ENCODE data around the gene SUCLA2. TPM values are rescaled to one million over a fixed set of nuclear protein-coding genes. Genes with fewer than 3 reads are reported as not detected.

The SUCLA2 gene
- total and polyA plus RNA-seq, 2 experiments from 2014 or later = 56.0 to 84.2 TPM

GRCh38 chr13:47999973-48000372, 1.1 kb downstream of the SUCLA2 start:
- Histone ChIP-seq H4K20me1 (replicated peaks; ENCODE audit: insufficient read depth) (no peaks in the 10 kb centered on the region; the same call in 1 of the 2 replicates), H3K4me3 (peak overlapping the region; percentile 96), H3F3A (replicated peaks; ENCODE audit: low read depth) (0 out of 2 replicates have a peak, but pooled peaks cover 4% of the 10 kb centered on the region), H3K27ac (ENCODE audit: low read depth) (no peak overlapping the region), H3K27me3 (ENCODE audit: insufficient read depth) (no peaks in the 10 kb centered on the region), H2AFZ (no peak overlapping the region), H3K4me2 (peak overlapping the region; percentile 98), H3K36me3 (ENCODE audit: insufficient read depth) (peaks cover 8% of the 10 kb centered on the region; the same call in 1 of the 2 replicates), H3K4me1 (ENCODE audit: insufficient read depth) (peaks cover 30% of the 10 kb centered on the region), H3K79me2 (replicated peaks; ENCODE audit: insufficient read depth) (peaks cover 61% of the 10 kb centered on the region), H3K9me2 (ENCODE audit: insufficient read depth) (no peaks in the 10 kb centered on the region)
- ATAC-seq (no peak), DNase-seq (ENCODE audit: low spot score) (no peak)
- peak overlapping the region; percentile 93 for H3K4me3 Mint-ChIP-seq
- H3K27me3 Mint-ChIP-seq (ENCODE audit: insufficient read depth, low read depth, poor library complexity) = peaks cover 6% of the 10 kb centered on the region
- TF ChIP-seq, protein P1, sequence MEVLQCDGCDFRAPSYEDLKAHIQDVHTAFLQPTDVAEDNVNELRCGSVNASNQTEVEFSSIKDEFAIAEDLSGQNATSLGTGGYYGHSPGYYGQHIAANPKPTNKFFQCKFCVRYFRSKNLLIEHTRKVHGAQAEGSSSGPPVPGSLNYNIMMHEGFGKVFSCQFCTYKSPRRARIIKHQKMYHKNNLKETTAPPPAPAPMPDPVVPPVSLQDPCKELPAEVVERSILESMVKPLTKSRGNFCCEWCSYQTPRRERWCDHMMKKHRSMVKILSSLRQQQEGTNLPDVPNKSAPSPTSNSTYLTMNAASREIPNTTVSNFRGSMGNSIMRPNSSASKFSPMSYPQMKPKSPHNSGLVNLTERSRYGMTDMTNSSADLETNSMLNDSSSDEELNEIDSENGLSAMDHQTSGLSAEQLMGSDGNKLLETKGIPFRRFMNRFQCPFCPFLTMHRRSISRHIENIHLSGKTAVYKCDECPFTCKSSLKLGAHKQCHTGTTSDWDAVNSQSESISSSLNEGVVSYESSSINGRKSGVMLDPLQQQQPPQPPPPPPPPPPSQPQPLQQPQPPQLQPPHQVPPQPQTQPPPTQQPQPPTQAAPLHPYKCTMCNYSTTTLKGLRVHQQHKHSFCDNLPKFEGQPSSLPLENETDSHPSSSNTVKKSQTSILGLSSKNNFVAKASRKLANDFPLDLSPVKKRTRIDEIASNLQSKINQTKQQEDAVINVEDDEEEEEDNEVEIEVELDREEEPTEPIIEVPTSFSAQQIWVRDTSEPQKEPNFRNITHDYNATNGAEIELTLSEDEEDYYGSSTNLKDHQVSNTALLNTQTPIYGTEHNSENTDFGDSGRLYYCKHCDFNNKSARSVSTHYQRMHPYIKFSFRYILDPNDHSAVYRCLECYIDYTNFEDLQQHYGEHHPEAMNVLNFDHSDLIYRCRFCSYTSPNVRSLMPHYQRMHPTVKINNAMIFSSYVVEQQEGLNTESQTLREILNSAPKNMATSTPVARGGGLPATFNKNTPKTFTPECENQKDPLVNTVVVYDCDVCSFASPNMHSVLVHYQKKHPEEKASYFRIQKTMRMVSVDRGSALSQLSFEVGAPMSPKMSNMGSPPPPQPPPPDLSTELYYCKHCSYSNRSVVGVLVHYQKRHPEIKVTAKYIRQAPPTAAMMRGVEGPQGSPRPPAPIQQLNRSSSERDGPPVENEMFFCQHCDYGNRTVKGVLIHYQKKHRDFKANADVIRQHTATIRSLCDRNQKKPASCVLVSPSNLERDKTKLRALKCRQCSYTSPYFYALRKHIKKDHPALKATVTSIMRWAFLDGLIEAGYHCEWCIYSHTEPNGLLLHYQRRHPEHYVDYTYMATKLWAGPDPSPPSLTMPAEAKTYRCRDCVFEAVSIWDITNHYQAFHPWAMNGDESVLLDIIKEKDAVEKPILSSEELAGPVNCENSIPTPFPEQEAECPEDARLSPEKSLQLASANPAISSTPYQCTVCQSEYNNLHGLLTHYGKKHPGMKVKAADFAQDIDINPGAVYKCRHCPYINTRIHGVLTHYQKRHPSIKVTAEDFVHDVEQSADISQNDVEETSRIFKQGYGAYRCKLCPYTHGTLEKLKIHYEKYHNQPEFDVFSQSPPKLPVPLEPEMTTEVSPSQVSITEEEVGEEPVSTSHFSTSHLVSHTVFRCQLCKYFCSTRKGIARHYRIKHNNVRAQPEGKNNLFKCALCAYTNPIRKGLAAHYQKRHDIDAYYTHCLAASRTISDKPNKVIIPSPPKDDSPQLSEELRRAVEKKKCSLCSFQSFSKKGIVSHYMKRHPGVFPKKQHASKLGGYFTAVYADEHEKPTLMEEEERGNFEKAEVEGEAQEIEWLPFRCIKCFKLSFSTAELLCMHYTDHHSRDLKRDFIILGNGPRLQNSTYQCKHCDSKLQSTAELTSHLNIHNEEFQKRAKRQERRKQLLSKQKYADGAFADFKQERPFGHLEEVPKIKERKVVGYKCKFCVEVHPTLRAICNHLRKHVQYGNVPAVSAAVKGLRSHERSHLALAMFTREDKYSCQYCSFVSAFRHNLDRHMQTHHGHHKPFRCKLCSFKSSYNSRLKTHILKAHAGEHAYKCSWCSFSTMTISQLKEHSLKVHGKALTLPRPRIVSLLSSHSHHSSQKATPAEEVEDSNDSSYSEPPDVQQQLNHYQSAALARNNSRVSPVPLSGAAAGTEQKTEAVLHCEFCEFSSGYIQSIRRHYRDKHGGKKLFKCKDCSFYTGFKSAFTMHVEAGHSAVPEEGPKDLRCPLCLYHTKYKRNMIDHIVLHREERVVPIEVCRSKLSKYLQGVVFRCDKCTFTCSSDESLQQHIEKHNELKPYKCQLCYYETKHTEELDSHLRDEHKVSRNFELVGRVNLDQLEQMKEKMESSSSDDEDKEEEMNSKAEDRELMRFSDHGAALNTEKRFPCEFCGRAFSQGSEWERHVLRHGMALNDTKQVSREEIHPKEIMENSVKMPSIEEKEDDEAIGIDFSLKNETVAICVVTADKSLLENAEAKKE (CRISPR knock-in tag; IDR thresholded peaks at IDR 0.05) = no peak
- no peak for TF ChIP-seq POLR2AphosphoS5 (IDR thresholded peaks at IDR 0.05; ENCODE audit: low read depth)
- TF ChIP-seq ZNF331 (CRISPR knock-in tag; IDR thresholded peaks at IDR 0.05; ENCODE audit: low read depth) = no peak
- TF ChIP-seq EZH2phosphoT487 (IDR thresholded peaks at IDR 0.05; ENCODE audit: unreplicated experiment) = no peak
- no peak for TF ChIP-seq ZNF114 (CRISPR knock-in tag; IDR thresholded peaks at IDR 0.05)
- TF ChIP-seq EZH2 (IDR thresholded peaks at IDR 0.05; ENCODE audit: low read depth, unreplicated experiment) = no peak
- no peak for TF ChIP-seq JUNB (IDR thresholded peaks at IDR 0.05; ENCODE audit: unreplicated experiment)
- no peak for TF ChIP-seq NANOG (IDR thresholded peaks at IDR 0.05; ENCODE audit: borderline replicate concordance)
- TF ChIP-seq CREB1 (CRISPR knock-in tag; IDR thresholded peaks at IDR 0.05; ENCODE audit: low read depth) = no peak
- H3K4me1 Mint-ChIP-seq = peaks cover 29% of the 10 kb centered on the region
- H3K36me3 Mint-ChIP-seq (ENCODE audit: low read depth) = peaks cover 17% of the 10 kb centered on the region
- H3K9me3 Mint-ChIP-seq = no peaks in the 10 kb centered on the region
- H3K27ac Mint-ChIP-seq = no peak overlapping the region

Measured in GM23338 (cell line).